HT1080 (cell line): ENCODE results near the gene HPGDS. TPM values are rescaled to one million over a fixed set of nuclear protein-coding genes. Genes with fewer than 3 reads are reported as not detected.
"Not testable (repeated sequence)": the region's sequence is repeated elsewhere in the genome, so short reads cannot be mapped to it uniquely, and the experiment has no call there.

Experiments used
- DNase-seq: peaks from one replicate; pipeline ENCODE4 v3.0.0-alpha.2; 2015; ENCODE audit warnings: low read depth
- polyA plus RNA-seq, 2 experiments: library from polyadenylated mRNA; depleted of rRNA; stranded (reverse); fragments of >200 nt; gene quantifications; 2 replicates each; pipeline ENCODE4 v1.2.3, GENCODE V29; 2015
- total RNA-seq: library from RNA; depleted of rRNA; stranded (reverse); fragments of >200 nt; shearing (Covaris generic); gene quantifications from 2 replicates; pipeline ENCODE4 v1.2.3, GENCODE V29; 2014; rRNA removed

HPGDS gene
- total RNA-seq, result not detected in 2 replicates
- polyA plus RNA-seq (2015; cell fraction: cytosol; rRNA removed), result not detected in 2 replicates
- polyA plus RNA-seq (2015; cell fraction: nucleus; rRNA removed), result not detected in 2 replicates

DNA sequence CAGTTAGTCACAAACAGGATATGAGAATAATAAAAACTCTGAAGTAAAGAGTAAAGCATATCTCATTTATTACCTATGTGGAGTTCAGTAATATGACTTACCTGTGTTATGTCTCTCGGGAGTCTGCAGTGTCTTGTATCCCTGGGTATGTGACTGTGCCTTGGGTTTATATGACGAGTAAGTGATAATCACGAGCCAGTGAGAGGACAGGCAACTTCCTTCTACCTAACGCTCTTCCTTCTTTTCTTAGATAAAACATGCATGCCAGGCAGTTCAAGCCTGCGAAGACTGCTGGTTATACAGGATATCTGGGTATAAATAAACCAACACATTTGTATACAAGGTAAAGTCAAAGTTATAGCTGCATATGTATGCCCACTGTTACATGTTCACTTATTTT, at the start of gene HPGDS:
HPGDS (minus strand) TSS at position 143 of the 400 bp plus-strand sequence. CDS start 8,207 bp downstream, outside the sequence.
- DNase-seq, result no peak

DNA sequence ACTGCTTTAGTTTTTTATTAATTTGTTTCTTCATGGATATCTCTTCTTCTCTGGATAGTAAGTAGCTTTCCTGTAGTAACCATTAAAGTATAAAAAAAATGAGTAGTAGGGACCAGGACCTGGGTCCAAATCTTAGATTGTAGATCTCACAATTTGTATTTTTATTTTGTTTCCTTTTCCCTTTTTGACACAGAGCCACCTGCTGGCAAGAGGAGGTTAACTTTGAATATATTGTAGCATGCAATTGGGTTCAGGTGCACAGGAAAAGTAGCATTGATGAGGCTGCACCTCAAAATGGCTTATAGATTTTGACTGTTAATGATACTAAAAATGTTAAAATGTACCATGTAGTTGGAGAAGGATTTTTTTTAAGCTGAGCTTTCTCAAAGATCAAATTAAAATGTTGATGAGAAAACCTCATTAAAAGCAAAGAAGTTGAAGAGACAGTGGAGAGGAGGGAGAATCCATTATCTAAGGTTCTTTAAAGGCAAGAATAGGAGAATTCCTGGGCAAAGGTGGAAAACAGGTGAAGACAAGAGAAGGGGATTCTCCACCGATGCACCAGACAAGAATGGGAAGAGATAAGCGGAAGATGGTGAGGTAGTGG, 48.3 kb upstream of the HPGDS start:
- peak; percentile 25 for DNase-seq

DNA sequence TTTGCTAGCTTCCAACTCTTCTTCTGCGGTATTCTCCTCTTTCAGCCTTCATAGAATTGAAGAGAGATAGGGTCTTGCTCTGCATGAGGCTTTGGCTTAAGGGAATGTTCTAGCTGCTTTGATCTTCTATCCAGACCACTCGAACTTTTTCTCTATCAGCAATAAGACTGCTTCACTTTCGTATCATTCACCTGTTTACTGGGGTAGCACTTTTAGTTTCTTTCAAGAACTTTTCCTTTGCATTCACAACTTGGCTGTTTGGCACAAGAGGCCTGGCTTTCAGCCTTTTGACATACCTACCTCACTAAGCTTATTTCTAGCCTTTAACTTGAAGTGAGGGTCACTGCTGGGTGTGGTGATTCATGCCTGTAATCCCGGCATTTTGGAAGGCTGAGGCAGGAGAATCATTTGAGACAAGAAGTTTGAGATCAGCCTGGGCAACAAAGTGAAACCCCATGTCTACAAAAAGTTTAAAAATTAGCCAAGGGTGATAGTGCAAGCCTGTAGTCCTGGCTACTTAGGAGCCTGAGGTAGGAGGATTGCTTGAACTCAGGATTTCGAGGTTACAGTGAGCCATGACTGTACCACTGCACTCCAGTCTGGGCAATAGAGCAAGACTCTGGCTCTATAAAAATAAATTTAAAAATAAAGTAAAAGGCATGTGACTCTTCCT, 47.1 kb upstream of the HPGDS start:
- DNase-seq, result no peak

DNA sequence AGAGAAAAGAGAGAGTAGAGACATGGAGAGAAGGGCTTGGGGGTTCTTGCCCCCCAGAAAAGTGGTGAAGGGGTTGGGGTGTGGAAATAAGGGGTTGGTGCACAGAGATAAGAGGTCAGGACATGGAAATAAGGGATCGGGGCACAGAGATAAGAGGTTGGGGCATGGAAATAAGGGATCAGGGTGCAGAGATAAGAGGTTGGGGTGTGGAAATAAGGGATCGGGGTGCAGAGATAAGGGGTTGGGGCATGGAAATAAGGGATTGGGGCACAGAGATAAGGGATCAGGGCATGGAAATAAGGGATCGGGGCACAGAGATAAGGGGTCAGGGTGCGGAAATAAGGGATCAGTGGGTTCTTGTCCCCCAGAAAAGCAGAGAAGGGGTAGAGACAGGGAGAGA, 45.3 kb upstream of the HPGDS start:
- not testable (repeated sequence) for DNase-seq

DNA sequence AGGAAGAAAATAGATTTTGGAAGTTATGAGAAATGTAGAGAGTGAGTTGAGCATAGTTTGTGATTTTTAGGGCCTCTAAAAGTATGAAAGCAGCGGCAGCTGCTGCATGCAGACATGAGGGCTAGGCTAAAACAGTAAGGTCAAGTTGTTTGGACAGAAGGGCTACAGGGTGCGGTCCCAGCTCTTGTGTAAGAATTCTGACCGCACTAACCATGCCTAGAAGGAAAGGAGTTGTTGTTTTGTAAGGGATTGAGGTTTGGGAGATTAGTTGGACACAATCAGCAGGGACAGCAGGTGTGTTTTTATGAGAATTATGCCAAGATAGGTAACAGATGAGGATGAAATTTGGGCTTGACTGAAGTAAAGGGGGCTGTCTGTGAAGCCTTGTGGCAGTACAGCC, 42.8 kb upstream of the HPGDS start:
- DNase-seq, result not testable (repeated sequence)

DNA sequence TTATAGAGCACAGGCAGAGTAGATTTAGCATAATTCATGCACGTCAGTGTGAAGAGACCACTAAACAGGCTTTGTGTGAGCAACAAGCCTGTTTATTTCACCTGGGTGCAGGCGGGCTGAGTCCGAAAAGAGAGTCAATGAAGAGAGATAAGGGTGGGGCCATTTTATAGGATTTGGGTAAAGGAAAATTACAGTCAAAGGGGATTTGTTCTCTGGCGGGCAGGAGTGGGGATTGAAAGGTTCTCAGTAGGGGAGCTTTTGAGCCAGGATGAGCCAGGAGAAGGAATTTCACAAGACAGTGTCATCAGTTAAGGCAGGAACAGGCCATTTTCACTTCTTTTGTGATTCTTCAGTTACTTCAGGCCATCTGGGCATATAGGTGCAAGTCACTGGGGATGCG, 40.3 kb upstream of the HPGDS start:
- not testable (repeated sequence) for DNase-seq

DNA sequence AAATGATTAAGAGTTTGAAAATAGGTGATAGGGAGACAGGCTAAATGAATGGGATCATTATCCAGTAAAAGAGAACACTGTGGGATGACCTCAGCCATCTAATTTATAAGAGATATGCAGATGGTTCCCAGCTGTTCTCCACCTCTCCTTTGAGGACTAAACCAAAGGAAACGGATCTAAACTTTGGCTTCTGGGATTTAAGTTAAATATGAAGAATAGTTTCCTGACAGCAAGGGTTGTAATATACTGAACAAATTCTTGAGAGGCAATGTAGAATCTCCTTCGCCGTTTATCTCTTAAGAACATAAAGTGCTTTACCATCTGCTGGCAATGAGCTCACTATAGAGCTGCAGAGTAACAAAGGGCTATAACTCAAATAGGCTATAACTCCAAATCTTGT, 35.4 kb upstream of the HPGDS start:
- no peak for DNase-seq

DNA sequence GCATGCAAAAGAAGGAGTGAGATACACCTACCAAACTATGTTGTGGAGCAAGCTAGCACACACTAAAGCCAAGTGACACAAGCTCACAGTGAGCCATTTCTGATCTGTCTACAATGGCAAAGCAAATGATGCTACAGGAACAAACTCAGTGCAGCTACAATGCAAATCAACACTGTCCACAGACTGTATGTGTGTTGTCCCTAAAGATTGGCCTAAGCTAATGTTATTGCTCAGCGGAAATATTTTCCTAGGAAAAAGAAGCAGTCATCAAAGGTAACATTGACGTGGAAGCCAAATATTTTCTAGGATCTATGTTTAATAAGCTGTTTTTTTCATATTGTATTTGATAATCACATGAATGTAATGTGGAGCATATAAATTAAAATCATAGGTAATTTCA, 34.7 kb upstream of the HPGDS start:
- no peak for DNase-seq

DNA sequence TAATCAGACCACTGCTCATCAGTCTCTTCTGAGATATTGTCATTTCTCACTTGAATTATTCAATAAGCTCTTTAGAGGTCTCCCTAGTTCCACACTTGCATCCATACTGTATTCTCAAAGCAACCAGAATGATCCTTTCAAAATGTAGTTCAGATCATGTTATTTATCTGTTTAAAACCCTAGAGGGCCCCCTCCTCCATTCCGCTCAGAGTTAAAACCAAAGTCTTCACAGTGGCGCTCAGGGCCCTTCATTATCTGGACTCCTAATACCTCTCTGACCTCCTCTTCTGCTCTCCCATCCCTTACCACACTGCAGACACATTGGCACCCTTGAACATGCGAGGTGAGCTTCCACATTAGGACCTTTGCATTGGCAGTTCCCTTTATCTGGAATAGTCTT, 32.7 kb upstream of the HPGDS start:
- DNase-seq, result no peak

DNA sequence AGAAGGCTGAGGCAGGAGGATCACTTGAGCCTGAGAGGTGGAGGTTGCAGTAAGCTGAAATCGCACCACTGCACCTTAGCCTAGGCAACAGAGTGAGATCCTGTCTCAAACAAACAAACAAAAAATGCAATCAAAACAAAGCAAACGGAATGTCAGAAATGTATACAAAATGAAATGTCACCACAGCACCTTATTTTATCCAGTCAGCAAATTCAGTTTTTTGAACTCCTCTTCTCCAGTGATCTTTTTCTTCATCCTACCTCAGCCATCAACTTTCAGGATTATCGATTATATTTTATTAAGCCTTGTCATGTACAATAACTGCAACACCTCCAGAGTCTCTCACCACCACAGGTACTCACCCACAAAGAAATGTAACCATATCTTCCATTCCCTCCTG, 31.1 kb upstream of the HPGDS start:
- no peak for DNase-seq

DNA sequence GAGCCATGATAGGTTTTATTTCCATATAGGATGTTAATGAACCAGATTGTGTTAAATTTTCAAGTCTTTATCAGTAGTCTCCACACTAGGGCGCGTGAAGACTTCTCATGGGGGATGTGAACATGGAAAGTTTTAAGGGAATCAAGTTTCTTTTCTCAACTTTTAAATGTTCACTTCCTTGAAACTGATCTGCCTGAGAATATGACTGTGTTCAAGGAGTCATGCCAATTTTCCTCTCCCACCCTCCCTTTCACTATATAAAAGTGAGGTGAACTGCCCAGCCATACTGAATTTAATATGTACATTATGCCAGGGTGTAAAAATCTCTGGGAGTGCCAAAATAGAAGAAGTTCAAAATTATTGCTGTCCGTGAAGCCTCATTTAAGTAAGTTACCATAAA, 30.4 kb upstream of the HPGDS start:
- DNase-seq, result peak; percentile 16

DNA sequence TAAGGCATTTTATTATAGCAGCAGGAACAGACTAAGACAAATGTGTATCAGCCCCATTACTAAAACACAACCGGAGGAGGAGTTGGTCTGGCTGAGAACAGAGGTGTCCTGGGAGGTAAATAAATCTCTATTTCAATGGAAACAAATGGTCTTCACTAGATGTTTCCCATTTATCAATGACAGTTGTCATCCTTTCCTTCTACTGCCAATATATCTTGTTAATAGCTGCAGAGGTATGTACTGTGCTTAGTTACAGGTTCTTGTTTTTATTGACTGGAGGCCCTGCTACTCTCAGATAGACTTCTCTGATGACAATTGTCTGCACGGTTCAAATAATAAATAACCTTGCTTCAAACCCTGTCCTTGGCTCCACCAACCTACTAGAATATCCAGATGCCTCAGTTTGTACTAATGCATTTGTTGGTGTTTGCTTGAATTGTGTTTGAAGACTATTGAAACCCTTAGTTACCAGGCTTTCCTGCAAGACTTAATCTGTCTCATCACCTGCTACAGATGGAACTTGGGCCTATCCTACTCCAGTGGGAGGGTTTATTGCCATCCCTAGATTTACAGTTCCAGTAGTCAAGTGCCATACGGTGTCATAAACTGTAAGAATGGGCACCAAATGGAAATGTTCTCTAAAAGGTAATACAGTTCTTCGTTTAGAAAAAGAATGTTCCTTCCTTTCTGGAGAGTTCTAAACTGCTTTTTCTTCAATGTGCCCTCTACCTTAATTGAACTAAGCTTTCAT, 29.8 kb upstream of the HPGDS start:
- no peak for DNase-seq

DNA sequence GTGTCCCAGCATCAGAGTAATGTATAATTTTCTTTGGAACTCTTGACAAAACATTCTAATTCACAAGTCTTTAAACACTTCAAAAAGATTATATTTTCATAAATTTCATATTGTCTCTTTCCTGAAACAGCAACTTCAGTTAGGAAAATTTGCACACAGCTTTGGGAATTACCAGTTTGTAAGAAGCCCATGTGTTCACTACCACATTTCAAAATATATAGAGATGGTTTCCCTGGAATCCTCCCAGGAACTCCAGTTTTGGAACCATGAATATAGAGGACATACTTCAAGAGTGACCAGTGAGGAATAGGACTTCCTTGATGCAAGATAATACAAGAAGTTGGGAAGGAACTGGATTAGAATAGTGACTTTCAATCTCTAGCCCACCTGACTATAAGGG, 28.7 kb upstream of the HPGDS start:
- DNase-seq, result no peak

DNA sequence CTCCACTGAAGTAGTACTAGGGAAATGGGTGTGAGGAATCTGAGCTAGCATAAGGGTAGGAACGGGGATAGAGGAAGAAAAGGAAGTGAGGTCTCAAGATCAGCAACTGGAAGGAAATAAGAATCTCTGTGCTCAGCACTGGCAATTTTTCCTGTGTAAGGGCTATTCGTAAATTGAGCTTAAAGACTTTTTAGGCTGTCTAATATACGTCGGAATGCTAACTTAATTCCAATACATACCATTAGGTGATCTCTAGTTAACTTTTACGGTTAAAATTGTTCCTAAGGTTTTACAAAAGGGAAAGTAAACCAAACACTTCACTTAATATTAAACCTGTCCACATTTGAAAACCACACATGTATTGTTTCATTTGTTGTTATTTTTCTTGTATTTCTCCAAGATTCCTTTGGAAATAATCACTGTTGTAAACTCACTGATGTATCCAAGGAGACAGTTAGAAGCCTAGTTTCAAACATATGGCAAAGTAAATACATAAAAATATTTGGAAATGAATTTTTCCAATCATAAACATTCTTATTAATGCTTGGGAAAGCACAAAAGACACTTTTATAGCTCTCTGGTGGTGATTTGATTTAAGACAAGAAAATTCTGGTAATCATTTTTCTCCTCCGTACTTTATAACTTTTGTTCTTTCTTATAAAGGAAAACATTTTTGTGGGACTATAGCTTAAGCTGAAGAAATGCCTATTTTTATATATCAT, 28.1 kb upstream of the HPGDS start:
- no peak for DNase-seq

DNA sequence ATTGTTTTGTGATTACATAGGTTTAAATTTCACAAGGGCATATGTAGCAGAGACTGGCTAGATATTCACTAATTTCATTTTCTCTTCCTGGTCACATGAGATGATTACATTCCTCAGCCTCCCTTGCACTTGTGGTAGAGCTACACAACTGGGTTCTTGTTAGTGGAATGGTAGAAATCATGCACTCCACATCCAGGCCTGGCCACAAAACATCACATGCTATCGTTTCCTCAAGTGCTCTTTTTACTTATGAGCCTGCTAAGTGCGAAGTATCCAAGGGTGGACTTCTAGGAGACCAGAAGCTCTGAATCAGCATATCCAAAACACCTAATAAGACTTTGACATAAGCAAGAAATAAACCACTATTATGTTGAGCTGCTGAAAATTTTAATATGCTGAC, 26.4 kb upstream of the HPGDS start:
- no peak for DNase-seq

DNA sequence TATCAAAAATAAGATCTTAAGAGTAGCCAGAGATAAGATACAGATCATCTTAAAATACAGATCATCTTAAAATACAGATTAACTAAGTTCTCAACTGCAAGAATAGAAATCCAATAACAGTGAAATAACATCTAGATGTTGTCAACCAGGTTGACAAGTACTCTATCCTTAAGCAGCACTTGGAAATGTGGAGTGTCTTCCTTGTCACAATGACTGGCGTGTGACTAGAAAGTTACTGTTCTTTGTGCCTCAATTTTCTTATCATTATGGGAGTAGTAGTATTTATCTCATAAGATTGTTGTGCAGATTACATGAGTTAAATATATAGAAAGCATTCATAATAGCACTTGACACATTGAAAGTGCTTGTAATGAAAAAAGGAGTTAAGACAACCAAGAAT, 25.8 kb upstream of the HPGDS start:
- no peak for DNase-seq

DNA sequence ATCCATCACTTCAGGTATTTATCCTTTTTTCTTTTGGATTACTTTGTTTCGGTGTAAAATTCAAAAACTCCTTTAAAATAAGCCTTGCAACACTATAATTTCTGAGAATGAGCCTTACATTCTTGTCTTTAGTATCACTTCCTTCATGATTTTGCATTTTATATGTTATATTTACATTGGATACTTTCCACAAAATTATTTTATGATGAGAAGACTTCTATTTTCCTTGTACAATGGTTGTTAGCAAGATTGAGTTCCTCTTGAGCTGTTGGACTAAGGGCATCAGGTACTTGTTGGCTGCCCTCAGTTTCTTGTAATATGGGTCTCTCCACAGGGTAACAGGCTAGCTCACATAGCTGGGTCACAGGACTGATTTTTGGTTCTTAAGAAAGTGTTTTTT, 22.7 kb upstream of the HPGDS start:
- no peak for DNase-seq

DNA sequence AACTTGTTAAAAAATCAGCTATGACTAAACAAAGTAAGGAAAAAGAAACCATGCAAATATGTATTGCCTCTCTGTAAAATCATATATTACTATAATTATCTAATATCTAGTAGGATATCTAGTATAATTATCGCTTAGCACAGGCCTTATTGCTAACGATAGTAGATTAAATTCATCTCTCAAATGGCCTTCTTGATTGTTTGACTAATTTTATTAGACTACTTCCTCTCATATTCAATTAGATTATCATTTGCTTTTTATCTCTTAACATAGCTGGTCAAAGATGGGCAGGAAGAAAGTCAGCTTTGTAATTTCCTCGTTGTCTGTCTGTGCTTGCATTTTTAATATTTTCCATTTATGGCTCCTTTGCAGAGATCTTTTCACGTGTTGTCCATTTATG, 21.9 kb upstream of the HPGDS start:
- DNase-seq, result no peak

DNA sequence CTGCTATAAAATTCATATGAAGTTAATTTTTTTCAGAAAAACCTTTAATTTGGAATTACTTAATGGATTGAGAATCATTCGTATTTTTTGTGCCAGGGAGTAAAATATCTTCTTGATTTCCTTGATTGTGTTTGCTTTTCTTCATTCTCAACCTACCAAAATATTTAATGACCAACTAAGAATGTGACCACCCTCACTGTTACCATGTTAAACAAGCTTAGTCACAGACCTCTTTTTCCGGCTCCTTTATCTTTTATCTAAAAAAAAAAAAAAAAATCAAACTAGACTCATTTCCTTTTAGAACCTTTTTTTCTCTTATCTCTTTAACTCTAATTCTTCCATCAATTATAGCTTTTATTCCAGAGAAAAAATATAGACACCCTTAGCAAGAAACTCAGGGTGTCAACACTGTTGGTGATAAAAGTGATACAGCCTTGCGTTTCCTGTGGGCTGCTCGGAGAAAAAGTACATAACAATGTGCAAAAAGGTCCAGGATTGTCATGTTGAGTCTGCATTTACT, 20.6 kb upstream of the HPGDS start:
- DNase-seq, result peak; percentile 38

DNA sequence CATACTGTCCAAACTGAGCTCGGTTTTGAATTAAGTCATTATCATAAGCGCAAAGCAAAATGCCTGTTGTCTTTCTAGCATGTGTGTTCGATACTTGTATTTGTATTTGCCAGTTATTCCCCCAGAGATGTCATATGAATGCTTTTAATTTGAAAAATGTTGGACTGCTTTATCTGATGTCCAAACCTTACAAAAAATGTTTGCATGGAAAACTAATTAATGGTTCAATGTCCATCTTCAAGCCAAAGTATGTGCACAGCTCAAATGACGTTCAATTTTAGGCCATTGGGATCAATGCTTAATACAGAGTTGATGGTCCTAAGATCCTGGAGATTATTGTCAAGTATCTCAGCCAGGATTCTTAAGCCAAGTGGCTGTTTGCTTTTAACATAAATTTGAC, 17.2 kb upstream of the HPGDS start:
- DNase-seq, result no peak

DNA sequence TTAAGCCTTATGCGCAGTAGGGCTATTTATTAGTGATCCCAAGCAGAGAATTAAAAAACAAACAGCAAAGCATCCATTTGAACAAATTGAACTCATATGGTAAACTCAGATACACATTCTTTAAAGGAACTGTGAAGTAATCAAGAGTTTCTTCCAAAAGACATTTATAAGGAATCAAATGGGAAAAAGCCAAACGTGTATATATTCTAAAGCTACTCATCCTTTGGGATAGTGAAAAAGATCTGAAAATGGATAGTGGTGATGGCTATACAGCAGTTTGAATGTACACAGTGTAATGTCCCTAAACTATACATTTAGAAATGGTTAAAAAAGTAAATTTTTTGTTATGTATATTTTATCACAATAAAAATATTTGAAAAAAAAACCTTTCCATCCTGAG, 16.6 kb upstream of the HPGDS start:
- DNase-seq, result no peak

DNA sequence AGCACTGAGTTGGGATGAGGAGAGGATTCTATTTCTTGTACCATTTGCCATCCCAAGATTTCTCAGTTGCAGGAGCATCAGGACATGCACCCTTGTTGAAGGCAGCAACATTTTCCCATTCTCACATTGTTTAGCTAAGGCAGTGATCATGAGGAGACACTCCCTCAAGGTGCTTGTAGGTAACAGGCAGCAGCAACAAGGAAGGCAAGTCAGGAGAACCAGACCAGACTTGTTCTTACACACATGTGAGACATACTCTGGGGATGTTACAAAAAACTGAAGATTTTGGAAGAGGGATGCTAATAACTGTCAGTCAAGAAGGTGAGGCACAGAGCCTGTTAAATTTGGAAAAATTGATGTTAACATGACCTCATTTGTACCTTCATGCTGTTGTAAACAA, 15.5 kb upstream of the HPGDS start:
- DNase-seq, result no peak
